HTERT RPE-1 (cell line): ENCODE results near the gene SLK.

Experiments used
- in situ Hi-C: fragments of 300-500 bp; cut with MboI; formaldehyde crosslinking; loops from 4 replicates; pipeline ENCODE4 v1.14.3; 2020; ENCODE audit warnings: low sequenced_read_pairs

The SLK gene

DNA sequence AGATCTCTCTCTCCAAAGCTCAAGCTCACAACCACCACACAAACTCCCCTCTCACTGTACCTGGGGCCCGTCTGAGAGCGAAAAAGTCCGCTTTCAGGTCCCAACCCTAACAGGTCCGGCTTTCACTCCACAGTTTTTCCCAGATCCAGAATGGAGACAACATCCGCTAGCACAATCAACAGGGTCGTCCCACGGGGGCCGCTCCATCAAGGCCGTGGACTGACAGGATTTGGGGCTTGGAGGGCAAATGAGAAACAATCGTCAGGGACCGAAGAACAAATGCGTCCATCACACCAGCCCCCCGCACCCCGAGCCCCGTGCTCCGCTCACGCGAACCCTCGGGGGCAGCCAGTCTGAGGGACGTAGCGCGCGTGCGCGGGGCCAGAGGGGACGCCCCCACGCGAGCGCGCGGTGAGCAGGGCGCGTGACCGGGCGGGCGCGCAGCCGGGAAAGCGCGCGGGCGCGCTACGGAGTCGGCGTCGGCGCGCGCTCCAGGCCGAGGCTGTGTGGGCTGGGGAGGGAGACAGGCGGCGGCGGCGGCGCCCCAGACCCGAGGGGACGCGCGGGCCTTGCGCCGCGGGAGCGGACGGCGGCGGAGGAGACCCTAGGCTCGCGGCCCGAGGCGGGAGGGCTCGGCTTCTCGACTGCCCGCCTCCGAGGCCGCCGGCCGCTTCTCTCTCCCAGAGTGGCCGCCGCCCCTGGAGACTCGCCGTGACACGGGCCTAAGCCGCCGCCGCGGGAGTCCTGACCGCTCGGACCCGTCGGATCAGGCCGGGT, at the start of gene SLK:
TSS of gene SLK (plus strand) at position 470 of the 777 bp plus-strand sequence. CDS start 606 bp downstream, outside the sequence.
- in situ Hi-C loops = no loop called here

DNA sequence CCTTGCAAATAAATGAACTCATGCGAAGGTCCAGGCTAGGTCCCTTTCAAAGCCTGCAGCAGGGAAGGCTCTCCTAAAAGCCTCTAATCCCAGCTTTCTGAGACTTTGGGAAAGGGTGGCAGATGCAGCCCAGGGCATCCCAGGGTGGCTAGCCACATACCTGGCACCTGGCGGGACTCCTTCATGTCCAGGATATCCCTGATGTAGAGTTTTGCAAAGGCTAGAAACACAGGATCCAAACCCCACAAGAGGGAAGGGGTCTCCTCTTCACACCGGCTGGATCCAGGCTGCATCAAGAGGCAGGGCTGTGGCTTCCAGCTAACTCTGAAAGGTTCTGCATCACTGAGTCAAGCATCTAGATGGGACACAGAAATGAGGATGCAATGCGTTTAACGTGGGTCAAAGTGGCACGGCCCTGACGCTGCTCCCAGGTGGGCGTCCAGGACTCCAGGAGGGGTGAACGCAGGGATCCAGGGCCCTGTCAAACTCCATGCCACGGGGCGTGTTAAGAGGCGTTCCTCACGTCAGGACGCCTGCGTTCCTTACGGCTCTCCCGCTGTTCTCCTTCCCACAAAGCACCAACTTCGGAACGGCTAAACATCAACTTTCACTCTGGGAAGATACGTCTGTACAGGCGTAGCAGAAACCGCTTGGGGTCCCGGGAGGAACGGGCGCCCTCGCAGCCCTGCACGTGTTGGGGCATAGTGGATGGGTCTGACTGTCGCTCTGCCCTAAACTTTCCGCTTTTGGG, 49.5 kb upstream of the SLK start:
- in situ Hi-C loops = no loop called here

GRCh38 chr10:103918053-103918846, 48.7 kb upstream of the SLK start, which contains the start of gene STN1:
Gene STN1 (minus strand): TSS chr10:103918184. CDS start chr10:103917594, 590 bp downstream.
- in situ Hi-C loops = no loop called here

- in situ Hi-C loops = no loop called here
Observed at GRCh38 chr10:103919648-103920025, 47.3 kb upstream of the SLK start.

DNA sequence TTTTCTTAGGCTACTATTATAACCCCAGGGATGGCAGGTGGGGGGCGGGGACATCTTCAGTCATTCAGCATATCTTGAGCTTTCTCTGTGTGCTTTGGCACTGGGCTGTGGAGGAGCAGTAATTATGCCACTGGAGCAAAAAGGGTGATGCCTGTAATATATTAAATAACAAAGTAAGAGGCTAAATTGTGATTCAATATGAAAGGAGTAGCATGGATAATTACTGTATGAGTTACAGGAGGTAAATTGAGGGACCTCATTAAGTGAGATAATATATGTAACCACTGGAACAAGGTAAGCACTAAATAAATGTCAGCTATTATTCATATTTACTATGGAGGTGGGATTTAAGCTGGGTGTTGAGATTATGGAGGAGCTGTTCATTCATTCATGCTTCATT, 45.7 kb upstream of the SLK start:
- in situ Hi-C loops = no loop called here

DNA sequence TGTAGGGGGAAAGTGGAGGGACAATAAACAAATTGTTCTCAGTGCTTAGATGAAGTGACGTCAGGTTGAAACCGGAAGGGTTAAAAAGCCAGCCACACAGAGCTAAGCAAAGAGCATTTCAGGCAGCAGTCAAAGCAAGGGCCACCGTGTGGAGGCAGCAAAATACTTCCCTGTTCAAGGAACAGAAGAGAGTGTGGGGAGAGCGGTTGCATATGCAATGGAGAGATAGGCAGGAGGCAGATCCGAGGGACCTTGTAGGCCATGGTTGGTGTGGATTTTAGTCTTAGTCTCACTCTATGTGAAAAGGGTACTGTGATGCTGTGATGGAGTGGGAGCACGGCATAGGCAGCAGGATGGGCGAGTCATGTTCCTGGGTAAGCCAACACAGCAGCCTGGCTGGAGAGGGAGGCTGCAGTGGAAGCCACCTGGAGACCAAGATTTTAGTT, 45.2 kb upstream of the SLK start:
- in situ Hi-C loops = no loop called here

- in situ Hi-C loops = no loop called here
Observed at GRCh38 chr10:103922659-103923058, 44.3 kb upstream of the SLK start.

GRCh38 chr10:103923502-103923901, 43.4 kb upstream of the SLK start:
- in situ Hi-C loops = no loop called here

- in situ Hi-C loops = no loop called here
Observed at GRCh38 chr10:103925591-103925990, 41.3 kb upstream of the SLK start.

- in situ Hi-C loops = no loop called here
Observed at GRCh38 chr10:103926722-103927319, 40.1 kb upstream of the SLK start.

GRCh38 chr10:103928784-103929183, 38.2 kb upstream of the SLK start:
- in situ Hi-C loops = no loop called here

DNA sequence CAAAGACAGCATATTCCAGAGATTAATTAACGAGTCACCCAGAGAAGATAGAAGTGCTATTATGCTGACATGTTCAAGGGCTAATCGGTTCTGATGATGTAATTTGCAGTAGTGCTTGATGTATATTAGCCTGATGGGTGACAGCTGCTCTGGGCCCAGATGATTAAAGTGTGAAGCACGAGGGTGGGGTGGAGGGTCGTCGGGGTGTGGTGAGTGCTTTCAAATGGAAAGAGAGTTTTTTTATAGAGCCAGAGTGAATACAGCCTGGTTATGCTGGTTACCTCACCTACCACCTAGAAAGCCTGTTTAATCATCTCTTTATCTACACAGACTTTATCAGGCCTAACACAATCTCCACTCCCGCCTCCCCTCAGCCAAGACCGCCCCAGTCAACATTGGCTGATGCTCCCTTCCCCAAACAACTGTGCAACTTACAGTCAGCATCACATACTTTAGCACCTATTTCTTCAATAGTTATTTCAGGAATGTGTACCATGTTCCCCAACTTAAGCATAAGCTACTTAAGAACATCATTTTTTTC, 37.5 kb upstream of the SLK start:
- in situ Hi-C loops = no loop called here

DNA sequence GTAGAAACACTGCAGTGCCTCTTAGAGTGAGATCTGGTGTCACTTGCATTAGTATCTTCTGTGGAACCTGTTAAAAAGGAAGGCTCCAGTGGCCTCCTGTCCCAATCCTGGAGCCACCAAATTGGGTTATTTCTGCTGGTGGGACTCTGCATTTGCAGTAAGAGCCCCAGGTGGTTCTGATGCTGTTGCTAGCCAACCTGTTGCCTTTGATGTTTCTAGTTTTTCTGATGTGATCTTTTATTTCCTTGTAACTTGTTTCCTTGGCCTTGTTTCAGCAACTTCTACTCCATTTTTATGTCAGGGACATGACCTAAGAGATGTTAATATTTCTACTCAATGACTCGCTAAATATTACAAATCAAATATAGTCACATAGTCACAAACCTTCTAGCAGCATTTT, 36.5 kb upstream of the SLK start:
- in situ Hi-C loops = no loop called here

DNA sequence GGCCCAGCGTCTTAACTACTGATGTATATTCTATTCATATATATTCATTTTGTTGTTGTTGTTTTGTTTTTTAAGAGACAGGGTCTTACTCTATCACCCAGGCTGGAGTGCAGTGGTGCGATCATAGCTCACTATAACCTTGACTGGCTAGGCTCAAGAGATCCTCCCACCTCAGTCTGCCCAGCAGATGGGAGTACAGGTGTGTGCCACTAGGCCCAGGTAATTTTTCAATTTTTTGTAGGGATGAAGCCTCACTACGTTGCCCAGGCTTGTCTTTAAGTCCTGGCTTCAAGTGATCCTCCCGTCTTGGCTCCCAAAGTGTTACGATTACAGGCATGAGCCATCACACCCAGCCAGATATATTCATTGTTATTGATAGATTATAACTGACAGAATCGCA, 36.1 kb upstream of the SLK start:
- in situ Hi-C loops = no loop called here

- in situ Hi-C loops = no loop called here
Observed at GRCh38 chr10:103931603-103932002, 35.3 kb upstream of the SLK start.

GRCh38 chr10:103932271-103932670, 34.7 kb upstream of the SLK start:
- in situ Hi-C loops = no loop called here

- in situ Hi-C loops = no loop called here
Observed at GRCh38 chr10:103932971-103933370, 34.0 kb upstream of the SLK start.

- in situ Hi-C loops = no loop called here
Observed at GRCh38 chr10:103933557-103934121, 33.3 kb upstream of the SLK start.

GRCh38 chr10:103934308-103934707, 32.6 kb upstream of the SLK start:
- in situ Hi-C loops = no loop called here

- in situ Hi-C loops = no loop called here
Observed at GRCh38 chr10:103936022-103936421, 30.9 kb upstream of the SLK start.
